KMS-11 (cell line): ENCODE data around the gene RRP36.

ENCODE experiments used
- H2AFZ ChIP-seq: fragments of 200-600 bp; sonication (generic); 2 replicates; pipeline ENCODE4 v1.6.1; 2016; ENCODE audit warnings: antibody characterized with exemption, mixed run types, low read depth
- H3K27ac ChIP-seq: fragments of 200-600 bp; sonication (generic); 2 replicates; pipeline ENCODE4 v1.6.1; 2016; ENCODE audit warnings: mild to moderate bottlenecking, mixed run types
- H3K27me3 ChIP-seq: fragments of 200-600 bp; sonication (generic); 2 replicates; pipeline ENCODE4 v1.6.1; 2017; ENCODE audit warnings: mild to moderate bottlenecking, low read depth, mixed run types, moderate library complexity; ENCODE audit not compliant: insufficient read depth
- H3K36me3 ChIP-seq: fragments of 200-600 bp; sonication (generic); 2 replicates; pipeline ENCODE4 v1.6.1; 2017; ENCODE audit warnings: mild to moderate bottlenecking, mixed run types; ENCODE audit not compliant: insufficient read depth
- H3K4me1 ChIP-seq: fragments of 200-600 bp; sonication (generic); 2 replicates; pipeline ENCODE4 v1.6.1; 2016; ENCODE audit warnings: mild to moderate bottlenecking, low read depth, mixed run types; ENCODE audit not compliant: poor library complexity, severe bottlenecking
- H3K4me2 ChIP-seq: fragments of 200-600 bp; sonication (generic); 2 replicates; pipeline ENCODE4 v1.7.0; 2016; ENCODE audit warnings: mild to moderate bottlenecking, mixed run types
- H3K4me3 ChIP-seq: fragments of 200-600 bp; sonication (generic); IDR thresholded peaks from 2 replicates; pipeline ENCODE4 v1.6.1; 2017; ENCODE audit warnings: low read depth, low read length, mixed read lengths; ENCODE audit not compliant: insufficient read depth
- H3K79me2 ChIP-seq: fragments of 200-600 bp; sonication (generic); 2 replicates; pipeline ENCODE4 v1.6.1; 2016; ENCODE audit warnings: low read depth, mixed run types; ENCODE audit not compliant: insufficient read depth
- H3K9ac ChIP-seq: fragments of 200-600 bp; sonication (generic); 2 replicates; pipeline ENCODE4 v1.6.1; 2016; ENCODE audit warnings: mild to moderate bottlenecking, mixed run types
- H4K20me1 ChIP-seq: fragments of 200-600 bp; sonication (generic); 2 replicates; pipeline ENCODE4 v1.6.1; 2016; ENCODE audit warnings: mild to moderate bottlenecking, mixed run types; ENCODE audit not compliant: insufficient read depth
- CTCF ChIP-seq: fragments of 200-600 bp; sonication (generic); conservative IDR thresholded peaks from 2 replicates; pipeline ENCODE4 v1.6.1; 2017; ENCODE audit warnings: low read depth, mild to moderate bottlenecking, antibody characterized with exemption, low read length, moderate library complexity, mixed read lengths

RRP36 gene

GRCh38 chr6:43059168-43060033 lies 38.0 kb downstream of the RRP36 start, which contains the start of the genes KLC4 and MRPL2:
KLC4 (plus strand) TSS chr6:43059631; CDS start chr6:43061336, 1,705 bp downstream.
MRPL2 (minus strand) TSS chr6:43059434; CDS start chr6:43059381, 53 bp downstream.
- peak within 1 kb of the TSS; percentile 7; the same call in 1 of the 2 replicates for H3K27ac ChIP-seq
- H3K36me3 ChIP-seq: no peaks in the 10 kb centered on the region
- TF ChIP-seq CTCF: no peak
- peaks cover 16% of the 10 kb centered on the region for H3K4me1 ChIP-seq
- H3K4me3 ChIP-seq: no peak within 1 kb of the TSS
- no peaks in the 10 kb centered on the region for H4K20me1 ChIP-seq
- H3K27me3 ChIP-seq: no peaks in the 10 kb centered on the region
- peak within 1 kb of the TSS; percentile 84; the same call in 1 of the 2 replicates for H3K9ac ChIP-seq
- H3K4me2 ChIP-seq: peak within 1 kb of the TSS; percentile 99
- H2AFZ ChIP-seq: peak within 1 kb of the TSS; percentile 93
- H3K79me2 ChIP-seq: peaks cover 13% of the 10 kb centered on the region

GRCh38 chr6:43060034-43060754 lies 38.8 kb downstream of the RRP36 start:
- H3K79me2 ChIP-seq: peaks cover 13% of the 10 kb centered on the region
- peak overlapping the region; percentile 93 for H2AFZ ChIP-seq
- peak overlapping the region; percentile 84; the same call in 1 of the 2 replicates for H3K9ac ChIP-seq
- no peaks in the 10 kb centered on the region for H3K27me3 ChIP-seq
- peak overlapping the region; percentile 82 for H3K4me2 ChIP-seq
- H4K20me1 ChIP-seq: no peaks in the 10 kb centered on the region
- no peak overlapping the region for H3K4me3 ChIP-seq
- TF ChIP-seq CTCF: no peak
- peaks cover 16% of the 10 kb centered on the region for H3K4me1 ChIP-seq
- H3K36me3 ChIP-seq: no peaks in the 10 kb centered on the region
- H3K27ac ChIP-seq: no peak overlapping the region; the same call in 1 of the 2 replicates

- TF ChIP-seq CTCF: no peak
- Histone ChIP-seq H3K9ac (no peak overlapping the region), H2AFZ (no peak overlapping the region; the same call in 1 of the 2 replicates), H3K4me2 (peak overlapping the region; percentile 82; the same call in 1 of the 2 replicates), H3K27ac (no peak overlapping the region), H3K79me2 (peaks cover 13% of the 10 kb centered on the region), H3K27me3 (no peaks in the 10 kb centered on the region), H4K20me1 (no peaks in the 10 kb centered on the region), H3K36me3 (no peaks in the 10 kb centered on the region), H3K4me1 (peaks cover 16% of the 10 kb centered on the region), H3K4me3 (no peak overlapping the region)
Measured at GRCh38 chr6:43060755-43061633, 39.6 kb downstream of the RRP36 start.

- Histone ChIP-seq H3K9ac (no peak overlapping the region), H3K27ac (no peak overlapping the region), H3K4me2 (no peak overlapping the region), H3K4me3 (no peak overlapping the region), H2AFZ (no peak overlapping the region), H4K20me1 (no peaks in the 10 kb centered on the region), H3K4me1 (peaks cover 16% of the 10 kb centered on the region), H3K36me3 (no peaks in the 10 kb centered on the region), H3K79me2 (peaks cover 13% of the 10 kb centered on the region), H3K27me3 (no peaks in the 10 kb centered on the region)
- no peak for TF ChIP-seq CTCF
Measured at GRCh38 chr6:43061861-43062260, 40.4 kb downstream of the RRP36 start.
